Testis (tissue), 2 donors: ENCODE measurements around the gene CD63.

ENCODE experiments used
- CTCF ChIP-seq, 3 experiments: fragments of 450-650 bp in 2 of 3; fragments of 200-600 bp in 1 of 3; sonication (generic) in 1 of 3; IDR thresholded peaks; one replicate each; pipeline ENCODE4 v1.5.1; 2016 to 2019; ENCODE audit warnings: antibody characterized with exemption in 3 of 3, mild to moderate bottlenecking in 2 of 3, moderate library complexity in 1 of 3
- POLR2A ChIP-seq: fragments of 450-650 bp; IDR thresholded peaks from one replicate; pipeline ENCODE4 v1.6.1; 2017; ENCODE audit warnings: antibody characterized with exemption, mild to moderate bottlenecking, moderate library complexity

DNA sequence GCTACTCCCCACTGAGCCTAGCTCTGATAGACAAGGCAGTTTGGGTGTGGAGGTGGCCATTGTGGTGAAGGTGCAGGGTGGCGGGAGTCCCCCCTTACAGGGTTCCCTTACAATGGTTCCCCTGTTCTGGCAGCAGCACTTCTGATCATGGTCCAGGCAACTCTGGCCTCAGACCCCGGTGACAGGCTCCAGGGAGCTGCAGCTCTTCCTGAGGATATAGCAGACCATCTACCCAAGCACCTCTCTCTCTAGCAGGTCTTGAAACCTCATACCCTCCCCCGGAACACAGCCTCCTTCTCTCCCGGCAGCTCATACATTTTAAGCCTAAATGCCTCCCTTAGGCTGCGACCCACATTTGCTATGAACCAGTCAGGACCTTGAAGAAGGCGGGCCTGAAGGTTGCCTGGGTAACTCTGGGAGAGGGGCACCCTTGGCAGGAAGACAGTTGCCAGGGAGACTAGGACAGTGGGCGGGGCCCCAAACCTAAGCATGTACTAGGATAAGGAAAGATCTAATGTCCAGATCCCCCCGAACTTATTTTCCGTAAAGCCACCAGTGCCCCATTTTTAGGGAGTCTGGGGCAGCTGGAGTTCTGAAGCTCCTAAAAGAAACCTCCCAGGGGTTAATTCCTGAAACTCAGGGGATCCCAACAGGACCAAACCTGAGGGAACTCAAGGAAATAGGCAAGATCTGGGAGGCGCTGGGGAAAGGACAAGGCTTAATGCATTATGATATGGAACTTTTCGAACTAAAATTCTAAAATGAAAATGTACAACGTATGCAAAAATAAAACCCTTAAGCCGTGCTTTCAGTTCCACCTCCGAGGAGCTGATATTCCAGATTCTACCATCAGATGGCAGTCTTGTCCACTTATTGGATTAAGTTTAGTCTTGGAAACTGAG is 9.6 kb upstream of the CD63 start:
- peak; percentile 81 to 97 (median 96) for TF ChIP-seq CTCF (IDR thresholded peaks at IDR 0.05)
- TF ChIP-seq POLR2A, result no peak
